HG03135 (cell line): ENCODE data around the gene KRT8.
"Not testable (repeated sequence)": the region's sequence is repeated elsewhere in the genome, so short reads cannot be mapped to it uniquely, and the experiment has no call there.

Source experiments
- ATAC-seq: cut with Tn5 transposase; IDR thresholded peaks from one replicate; pipeline ENCODE4 v1.9.1; 2021; ENCODE audit warnings: mild to moderate bottlenecking, moderate library complexity; ENCODE audit not compliant: unreplicated experiment

Gene KRT8

DNA sequence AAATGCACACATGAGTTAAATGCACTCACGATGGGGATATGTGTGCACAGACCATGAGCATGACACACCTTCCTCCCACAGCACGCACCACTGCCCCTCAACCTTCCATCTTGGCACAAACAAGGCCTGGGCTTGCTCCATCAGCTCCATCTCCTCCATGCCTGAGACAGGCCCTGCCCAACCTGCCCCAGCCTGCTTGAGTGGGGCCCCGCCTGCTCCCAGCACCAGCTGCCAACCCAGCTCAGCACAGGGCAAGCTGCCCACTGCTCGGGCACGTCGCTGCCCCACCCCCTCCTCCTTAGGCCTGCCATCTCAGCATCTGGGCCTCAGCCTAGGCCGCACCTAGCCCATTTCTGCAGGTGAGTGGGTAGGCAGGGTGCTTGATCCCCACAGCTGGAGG lies 28.5 kb downstream of the KRT8 start:
- ATAC-seq, result no peak

- no peak for ATAC-seq
Observed at GRCh38 chr12:52874573-52875435, 30.1 kb downstream of the KRT8 start.

DNA sequence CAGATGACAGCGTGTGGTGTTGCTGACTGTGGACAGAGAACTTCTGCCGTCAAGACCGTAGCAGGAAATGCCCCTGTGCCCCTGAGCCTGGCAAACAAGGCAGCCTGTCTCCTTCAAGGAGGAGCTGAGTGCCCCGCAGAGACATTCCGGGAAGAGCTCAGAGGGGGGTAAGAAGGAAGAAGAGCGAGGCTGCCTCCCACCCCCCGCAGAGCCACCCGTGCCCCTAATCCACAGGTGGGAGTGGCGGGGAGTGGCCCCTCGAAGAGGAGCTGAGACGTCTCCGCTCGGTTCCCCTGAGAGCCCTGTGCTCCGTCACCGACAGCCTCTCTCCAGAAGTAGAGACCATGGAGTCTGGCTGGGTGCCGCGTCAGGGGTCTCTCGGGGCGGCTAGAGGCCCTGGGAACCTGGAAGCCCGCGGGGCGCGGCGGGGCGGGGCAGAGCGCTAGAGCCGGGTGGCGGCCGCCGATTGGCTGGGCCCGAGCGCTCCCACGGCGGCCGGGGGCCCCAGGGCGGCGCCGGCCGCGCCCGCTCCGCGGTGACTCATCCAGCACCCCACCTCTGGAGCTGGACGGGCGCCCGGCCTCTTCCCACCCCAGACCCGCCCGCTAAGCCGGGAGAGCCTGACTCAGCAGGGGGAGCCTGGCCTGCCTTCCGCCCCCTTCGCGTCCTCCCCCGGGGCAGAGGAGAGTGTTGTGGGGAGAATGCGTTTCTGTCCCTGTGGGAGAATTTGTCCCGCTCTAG lies 30.9 kb downstream of the KRT8 start:
- no peak for ATAC-seq

DNA sequence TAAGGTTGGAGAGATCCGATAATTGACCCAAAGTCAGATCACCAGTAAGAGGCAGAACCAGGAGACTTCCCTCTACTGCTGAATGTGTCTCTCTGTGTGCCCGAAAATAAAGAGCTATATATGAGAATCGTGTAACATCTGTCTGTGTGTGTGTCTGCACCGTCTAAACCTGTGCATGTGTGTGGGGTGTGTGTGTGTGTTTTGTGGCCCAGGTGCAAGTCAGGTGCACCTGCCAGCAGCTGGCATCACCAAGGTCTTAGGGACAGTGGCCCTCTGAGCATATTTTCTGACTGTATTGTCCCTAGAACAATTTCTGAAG lies 31.4 kb downstream of the KRT8 start:
- ATAC-seq, result no peak

GRCh38 chr12:52872644-52873389 lies 32.1 kb downstream of the KRT8 start:
- no peak for ATAC-seq

DNA sequence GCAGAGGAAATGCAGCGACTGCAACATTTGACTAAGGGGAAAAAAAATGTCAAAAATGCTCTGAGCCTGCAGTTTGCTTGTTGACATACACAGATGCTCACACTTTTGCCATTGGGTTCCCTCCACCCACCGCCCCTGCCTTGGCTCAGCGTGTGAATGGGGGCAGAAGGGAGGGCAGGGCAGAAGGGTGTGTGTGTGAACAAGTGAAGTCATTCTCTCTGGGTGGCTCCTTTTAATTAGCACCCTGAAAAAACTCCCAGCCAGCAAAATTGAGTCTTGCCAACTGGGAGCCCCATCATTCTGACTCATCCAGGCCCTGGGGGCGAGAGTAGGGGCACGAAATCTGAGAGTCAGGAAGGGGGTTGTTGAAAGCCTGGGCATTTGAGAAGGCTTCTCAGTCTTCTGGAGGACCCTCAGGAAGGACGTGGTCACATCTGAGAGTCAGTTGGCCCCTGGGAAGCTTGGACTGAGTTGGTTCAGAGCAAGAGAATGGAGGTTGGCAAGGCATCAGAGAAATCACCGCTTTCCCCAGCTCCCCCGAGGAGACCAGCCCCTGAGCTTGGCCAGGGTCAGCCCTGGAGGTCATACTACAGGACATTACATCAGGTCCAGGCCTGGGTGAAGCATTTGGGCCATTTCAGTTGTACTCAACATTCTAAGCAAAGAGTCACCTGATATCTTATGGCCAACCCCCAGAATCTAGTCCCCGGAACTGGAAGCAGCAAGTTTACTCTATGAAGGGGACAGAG lies 33.4 kb downstream of the KRT8 start:
- no peak for ATAC-seq

- ATAC-seq, result peak; percentile 55
Observed at GRCh38 chr12:52870361-52871290, 34.2 kb downstream of the KRT8 start.

DNA sequence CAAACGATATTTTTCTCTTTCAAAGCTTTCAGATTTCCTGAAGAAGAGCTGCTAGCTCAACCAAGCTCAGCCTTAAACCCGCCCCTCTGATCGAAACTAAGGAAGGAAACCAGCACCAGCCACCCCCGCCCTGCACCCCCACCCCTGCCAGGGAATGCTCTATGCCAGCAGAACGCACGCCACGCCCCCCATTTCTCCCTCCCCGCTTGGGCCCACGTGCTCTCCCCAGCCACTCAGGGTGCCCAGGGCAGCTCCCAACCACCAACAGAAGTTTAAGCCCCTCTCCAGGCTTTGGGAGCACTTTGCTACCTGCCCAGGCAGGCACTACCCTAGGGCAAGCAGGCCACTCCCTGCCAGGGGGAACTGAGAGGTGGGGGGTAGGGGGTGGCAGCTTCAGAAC lies 37.2 kb downstream of the KRT8 start:
- ATAC-seq, result no peak

GRCh38 chr12:52867152-52867551 lies 37.7 kb downstream of the KRT8 start:
- no peak for ATAC-seq

- ATAC-seq, result no peak
Observed at GRCh38 chr12:52865090-52865944, 39.6 kb downstream of the KRT8 start.

- ATAC-seq, result no peak
Observed at GRCh38 chr12:52862023-52862422, 42.9 kb downstream of the KRT8 start.

DNA sequence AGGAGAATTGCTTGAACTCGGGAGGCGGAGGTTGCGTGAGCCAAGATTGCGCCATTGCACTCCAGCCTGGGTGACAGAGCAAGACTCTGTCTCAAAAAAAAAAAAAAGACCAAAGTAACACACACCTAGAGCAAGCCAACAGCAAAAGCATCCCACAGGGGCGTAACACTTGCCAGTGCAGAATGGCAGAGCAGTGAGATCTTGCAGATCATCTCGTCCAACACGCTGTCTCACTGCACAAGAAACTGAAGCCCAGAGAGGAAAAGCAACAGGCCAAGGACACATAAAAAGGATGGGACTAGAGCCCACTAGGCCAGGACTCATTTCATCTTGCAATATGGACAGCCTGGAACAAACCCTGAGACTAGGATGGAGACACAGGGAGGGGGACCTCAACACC lies 43.4 kb downstream of the KRT8 start:
- ATAC-seq, result no peak

DNA sequence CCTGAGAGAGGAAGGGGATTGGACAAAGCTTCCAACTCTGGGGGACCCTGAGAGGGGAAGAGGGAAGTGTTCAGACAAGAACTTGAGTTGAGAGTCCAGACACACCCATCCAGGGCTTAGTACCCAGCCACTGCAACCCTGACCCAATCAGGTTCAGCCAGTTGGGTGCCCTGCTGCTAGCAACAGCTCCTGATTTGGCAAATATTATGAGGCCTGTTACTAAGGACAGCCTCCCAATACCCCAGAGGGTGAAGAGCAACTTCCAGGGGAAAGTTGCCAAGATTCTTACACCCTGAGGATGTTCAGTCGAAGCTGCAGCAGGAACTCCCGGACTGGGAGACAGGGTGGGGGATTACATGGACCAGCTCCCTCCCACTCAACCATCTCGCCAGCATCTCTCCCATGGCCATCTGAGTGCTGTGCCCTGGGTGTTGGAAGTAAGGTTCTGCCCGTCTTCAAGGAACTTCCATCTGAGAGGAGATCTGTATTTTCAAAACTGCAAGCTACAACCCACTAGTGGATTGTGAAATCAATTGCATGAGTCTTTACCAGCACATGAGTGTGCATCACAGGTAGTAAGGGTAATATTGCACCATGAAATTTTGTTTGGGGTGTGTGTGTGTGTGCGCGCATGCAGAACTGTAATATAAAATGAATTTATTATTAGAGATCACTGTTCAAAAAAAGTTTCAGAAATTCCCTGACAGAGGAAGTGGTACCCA lies 44.6 kb downstream of the KRT8 start:
- no peak for ATAC-seq

- no peak for ATAC-seq
Observed at GRCh38 chr12:52857500-52857899, 47.4 kb downstream of the KRT8 start.

DNA sequence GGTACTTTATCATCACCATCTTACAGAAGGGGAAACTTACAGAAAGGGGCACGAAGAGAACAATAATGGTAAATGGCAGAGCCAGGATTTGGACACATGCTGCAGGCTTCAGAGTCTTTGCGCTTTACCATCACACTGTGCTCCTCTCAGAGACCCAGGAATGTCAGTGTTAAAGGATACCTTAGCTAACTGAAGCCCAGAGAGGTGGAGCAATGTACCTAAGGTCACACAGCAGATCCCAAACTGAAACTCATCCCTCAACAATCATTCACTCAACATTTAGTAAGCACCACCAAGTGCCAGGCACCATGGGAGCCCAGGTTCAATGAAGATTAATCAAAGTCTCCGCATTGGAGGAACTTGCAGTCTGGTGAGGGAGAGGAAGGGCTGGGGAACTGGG lies 48.1 kb downstream of the KRT8 start:
- no peak for ATAC-seq

- ATAC-seq, result not testable (repeated sequence)
Observed at GRCh38 chr12:52856077-52856476, 48.8 kb downstream of the KRT8 start.

DNA sequence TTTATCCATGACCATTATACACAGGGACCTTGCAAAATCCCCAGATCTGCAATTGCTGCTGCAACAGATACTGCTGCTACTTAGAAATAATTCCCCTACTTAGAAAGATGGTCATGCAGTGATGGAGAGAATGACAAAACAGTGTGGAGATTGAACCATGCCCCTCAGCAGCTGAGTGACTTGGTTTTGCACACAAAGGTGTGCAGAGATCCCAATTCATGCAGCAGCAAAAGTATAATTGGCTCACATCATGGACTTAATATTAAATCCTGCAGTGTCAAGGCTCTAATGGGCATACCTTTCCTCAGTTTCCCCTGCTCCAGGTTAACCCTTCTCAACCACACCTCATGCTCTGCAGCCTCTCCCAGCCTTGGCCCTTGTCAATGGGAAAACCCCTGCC lies 53.1 kb downstream of the KRT8 start:
- no peak for ATAC-seq

- ATAC-seq, result no peak
Observed at GRCh38 chr12:52850681-52851080, 54.2 kb downstream of the KRT8 start.
